ENCODE data around the gene SNPH.
"Not testable (repeated sequence)": the region's sequence is repeated elsewhere in the genome, so short reads cannot be mapped to it uniquely, and the experiment has no call there.

The SNPH gene

DNA sequence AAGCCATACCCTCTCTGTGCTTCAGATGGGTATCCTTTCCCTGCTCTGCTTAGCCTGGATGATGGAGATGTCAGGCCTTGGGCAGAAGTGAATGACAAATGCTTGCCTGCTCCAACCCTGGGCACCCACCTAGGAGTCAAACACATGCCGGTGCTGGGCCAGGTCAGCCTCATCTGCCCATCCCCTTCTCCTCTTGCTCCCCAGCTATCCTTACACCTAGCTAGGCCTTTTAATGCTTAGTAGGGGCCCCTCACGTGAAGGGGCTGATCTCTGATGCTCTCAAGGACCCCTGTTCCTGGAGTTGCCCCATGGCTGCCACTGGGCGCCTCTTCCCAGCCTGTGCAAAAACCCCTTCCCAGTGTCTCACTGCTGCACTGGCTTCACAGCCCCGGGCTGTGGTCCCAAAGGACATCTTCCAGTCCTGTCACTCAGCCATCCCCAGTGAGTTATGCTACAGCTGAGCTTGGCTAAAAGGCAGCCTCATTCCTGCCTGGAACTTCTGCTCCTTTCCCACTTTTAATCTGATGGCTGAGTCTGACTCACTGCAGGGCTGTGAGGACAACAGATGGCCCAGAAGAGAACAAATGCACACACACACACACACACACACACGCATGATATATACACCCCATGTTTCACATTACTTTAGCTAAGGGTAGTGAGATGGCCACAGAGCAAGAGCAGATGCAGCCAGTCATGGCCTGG is 75.6 kb downstream of the SNPH start:
- DNase-seq = peak in 1 of 14 donors; percentile 20

DNA sequence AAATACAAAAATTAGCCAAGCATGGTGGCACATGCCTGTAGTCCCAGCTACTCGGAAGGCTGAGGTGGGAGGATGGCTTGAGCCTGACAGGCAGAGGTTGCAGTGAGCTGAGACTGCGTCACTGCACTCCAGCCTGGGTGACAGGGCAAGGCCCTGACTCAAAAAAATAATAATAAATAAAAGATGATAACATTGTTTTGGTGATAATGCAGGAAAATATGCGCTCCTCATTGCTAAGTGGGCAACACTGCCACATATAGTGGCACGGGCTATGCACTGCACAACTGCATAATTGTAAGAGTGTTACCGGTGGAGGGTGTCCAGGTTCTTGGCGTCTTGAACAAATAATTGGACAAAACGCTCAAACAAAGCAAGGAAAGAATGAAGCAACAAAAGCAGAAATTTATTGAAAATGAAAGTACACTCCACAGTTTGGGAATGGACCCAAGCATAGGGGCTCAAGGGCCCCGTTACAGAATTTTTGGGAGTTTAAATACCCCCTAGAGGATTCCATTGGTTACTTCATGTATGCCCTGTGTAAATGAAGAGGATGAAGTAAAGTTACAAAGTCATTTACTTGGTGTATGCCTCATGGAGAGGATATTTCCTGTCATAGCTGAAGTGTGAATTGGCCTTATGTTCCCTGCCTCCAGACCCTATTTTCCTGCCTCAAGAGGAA is 77.5 kb downstream of the SNPH start:
- not testable (repeated sequence) for DNase-seq

DNA sequence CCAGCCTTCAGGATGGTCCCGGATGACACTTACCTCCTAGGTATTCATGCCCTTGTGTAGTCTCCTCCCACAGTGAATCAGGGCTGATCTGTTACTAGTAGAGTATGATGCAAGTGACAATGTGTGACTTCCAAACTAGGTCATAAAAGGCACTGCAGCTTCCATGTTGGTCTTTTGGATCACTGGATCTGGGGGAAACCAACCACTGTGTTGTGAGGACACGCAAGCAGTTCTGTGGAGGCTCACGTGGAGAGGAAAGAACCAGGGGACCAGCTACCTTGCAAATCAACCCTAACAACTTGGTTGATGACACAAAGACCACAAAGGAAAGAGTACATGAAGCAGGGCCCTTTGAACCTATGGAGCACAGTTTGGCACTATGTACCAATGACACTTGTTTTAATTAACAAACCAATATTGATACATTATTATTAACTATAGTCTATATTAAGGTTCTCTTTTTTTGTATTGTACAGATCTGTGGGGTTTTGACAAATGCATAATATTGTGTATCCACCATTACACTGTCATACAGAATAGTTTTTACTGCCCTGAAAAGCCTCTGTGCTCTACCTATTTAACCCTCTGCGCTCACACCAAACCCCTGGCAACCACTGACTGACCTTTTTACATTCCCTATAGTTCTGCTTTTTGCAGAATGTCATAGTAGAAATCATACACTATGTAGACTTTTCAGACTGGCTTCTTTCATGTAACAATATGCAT is 79.1 kb downstream of the SNPH start:
- no peak for DNase-seq

DNA sequence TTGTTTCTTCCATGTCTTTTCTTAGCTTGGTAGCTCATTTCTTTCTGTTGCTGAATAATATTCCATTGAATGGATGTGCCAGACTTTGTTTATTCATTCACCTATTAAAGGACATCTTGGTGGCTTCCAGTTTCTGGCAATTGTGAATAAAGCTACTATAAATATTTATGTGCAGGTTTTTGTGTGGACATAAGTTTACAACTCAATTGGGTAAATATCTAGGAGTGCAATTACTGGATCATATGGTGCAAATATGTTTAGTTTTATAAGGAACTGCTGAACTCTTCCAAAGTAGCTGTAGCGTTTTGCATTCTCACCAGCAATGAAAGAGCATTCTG is 79.6 kb downstream of the SNPH start:
- no peak for DNase-seq

DNA sequence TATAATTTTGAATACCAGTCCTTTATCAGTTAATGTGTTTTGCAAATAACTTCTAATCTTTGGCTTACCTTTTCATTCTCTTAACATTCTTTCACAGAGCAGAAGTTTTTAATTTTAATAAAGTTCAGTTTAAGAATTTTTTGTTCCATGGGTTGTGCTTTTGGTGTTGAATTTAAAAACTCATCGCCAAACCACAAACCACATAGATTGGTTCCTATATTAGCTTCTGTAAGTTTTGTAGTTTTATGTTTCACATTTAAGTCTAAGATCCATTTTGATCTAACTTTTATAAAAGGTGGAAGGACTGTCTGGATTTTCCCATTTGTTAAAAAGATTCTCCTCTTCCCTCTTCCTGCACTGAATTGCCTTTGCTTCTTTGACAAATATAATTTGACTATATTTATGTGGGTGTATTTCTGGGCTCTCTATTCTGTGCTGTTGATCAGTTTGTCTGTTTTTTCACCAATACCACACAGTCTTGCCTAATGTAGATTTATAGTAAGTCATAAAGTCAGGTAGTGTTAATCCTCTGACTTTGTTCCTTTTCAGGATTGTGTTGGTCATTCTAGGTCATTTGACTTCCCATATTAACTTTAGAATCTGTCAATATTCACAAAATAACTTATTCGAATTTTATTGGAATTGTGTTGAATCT is 80.3 kb downstream of the SNPH start:
- no peak for DNase-seq

DNA sequence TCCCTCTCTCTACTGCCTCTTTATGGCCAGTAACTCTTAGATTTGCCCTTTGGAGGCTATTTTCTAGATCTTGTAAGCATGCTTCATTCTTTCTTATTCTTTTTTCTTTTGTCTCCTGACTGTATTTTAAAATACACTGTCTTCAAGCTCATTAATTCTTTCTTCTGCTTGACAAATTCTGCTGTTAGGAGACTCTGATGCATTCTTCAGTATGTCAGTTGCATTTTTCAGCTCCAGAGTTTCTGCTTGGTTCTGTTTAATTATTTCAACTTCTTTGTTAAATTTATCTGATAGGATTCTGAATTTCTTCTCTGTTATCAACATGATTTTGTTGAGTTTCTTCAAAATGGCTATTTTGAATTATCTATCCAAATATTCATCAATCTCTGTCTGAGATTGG is 87.9 kb downstream of the SNPH start:
- DNase-seq = no peak

DNA sequence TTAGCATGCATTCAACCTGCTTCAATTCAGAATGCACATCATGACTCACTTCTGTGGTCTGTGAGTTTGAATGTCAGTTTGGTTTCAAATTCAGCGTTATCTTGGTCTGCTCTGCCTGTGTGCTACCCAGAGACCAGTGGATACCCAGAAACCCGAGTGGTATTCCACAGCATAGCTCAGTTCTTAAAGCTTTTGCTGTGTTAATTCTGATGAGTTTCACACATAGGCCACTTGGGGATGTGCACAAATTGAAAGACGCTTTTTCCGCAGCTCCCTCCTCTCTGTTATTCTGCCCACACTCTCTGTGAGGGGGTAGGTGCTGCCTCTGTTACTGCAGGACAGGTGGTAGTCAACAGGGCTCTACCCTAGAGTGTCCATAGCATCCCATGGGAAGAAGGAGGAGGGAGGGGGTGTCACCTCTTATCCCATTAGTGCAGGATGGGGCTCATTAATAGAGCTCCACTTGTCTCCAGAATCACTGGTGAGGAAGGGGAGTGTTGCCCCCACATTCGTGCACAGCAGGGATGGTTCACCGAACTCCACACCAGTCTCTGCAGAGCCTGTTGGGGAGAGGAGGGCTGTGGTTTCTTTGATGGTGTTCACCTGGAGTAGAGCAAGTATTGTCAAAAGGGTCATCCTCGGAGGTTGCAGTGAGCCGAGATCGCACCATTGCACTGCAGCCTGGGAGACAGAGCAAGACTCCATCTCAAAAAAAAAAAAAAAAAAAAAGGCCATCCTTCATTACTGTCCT is 92.0 kb downstream of the SNPH start:
- DNase-seq = no peak

All from C1 segment of cervical spinal cord (tissue), 14 donors.